Keratinocyte (primary cell): ENCODE measurements around the gene STAG3. TPM values are rescaled to one million over a fixed set of nuclear protein-coding genes. Genes with fewer than 3 reads are reported as not detected.
"Not testable (repeated sequence)": the region's sequence is repeated elsewhere in the genome, so short reads cannot be mapped to it uniquely, and the experiment has no call there.

ENCODE experiments used
- DNase-seq: peaks from one replicate; pipeline ENCODE4 v3.0.0-alpha.2; 2011; ENCODE audit warnings: low read depth, missing footprints, low spot score
- FAIRE-seq: peaks from 2 replicates; lab custom pipeline; 2011; peaks lifted over from hg19 to GRCh38; lab: Jason Lieb, UNC
- H2AFZ ChIP-seq: 2 replicates; pipeline ENCODE4 v1.6.0; 2012; ENCODE audit warnings: low read length, control low read depth, inconsistent platforms; ENCODE audit not compliant: control insufficient read depth
- H3K27ac ChIP-seq: 2 replicates; pipeline ENCODE4 v1.5.1; 2011; ENCODE audit warnings: low read length; ENCODE audit not compliant: control insufficient read depth, insufficient read depth
- H3K27me3 ChIP-seq: 3 replicates; pipeline ENCODE4 v1.6.0; 2011; ENCODE audit warnings: low read length; ENCODE audit not compliant: control insufficient read depth, insufficient read depth; ENCODE audit errors: extremely low read depth
- H3K36me3 ChIP-seq, 2 experiments: 2 replicates in 1 of 2; 3 replicates in 1 of 2; pipeline ENCODE4 v1.5.1; 2011; ENCODE audit warnings: low read length in 2 of 2, mild to moderate bottlenecking in 1 of 2; ENCODE audit not compliant: control insufficient read depth in 2 of 2, insufficient read depth in 2 of 2; ENCODE audit errors: extremely low read depth in 1 of 2
- H3K4me1 ChIP-seq: 3 replicates; pipeline ENCODE4 v1.5.1; 2011; ENCODE audit warnings: low read length; ENCODE audit not compliant: control insufficient read depth, insufficient read depth; ENCODE audit errors: extremely low read depth
- H3K4me2 ChIP-seq: 3 replicates; pipeline ENCODE4 v1.6.0; 2011; ENCODE audit warnings: low read depth, low read length; ENCODE audit not compliant: control insufficient read depth, insufficient read depth; ENCODE audit errors: extremely low read depth
- H3K4me3 ChIP-seq, 3 experiments: fragments of 200-600 bp in 1 of 3; sonication (generic) in 1 of 3; 2 replicates in 2 of 3; 3 replicates in 1 of 3; pipeline ENCODE4 v1.5.1; 2011 to 2016; ENCODE audit warnings: low read length in 3 of 3, mild to moderate bottlenecking in 3 of 3, control low read depth in 2 of 3, inconsistent platforms in 1 of 3, low read depth in 1 of 3, mixed read lengths in 1 of 3, mixed run types in 1 of 3, moderate library complexity in 1 of 3; ENCODE audit not compliant: control insufficient read depth in 2 of 3, insufficient read depth in 2 of 3; ENCODE audit errors: extremely low read depth in 1 of 3
- H3K79me2 ChIP-seq: 2 replicates; pipeline ENCODE4 v1.6.0; 2012; ENCODE audit warnings: low read length; ENCODE audit not compliant: control insufficient read depth, insufficient read depth
- H3K9ac ChIP-seq: 3 replicates; pipeline ENCODE4 v1.6.0; 2011; ENCODE audit warnings: low read length; ENCODE audit not compliant: control insufficient read depth, insufficient read depth; ENCODE audit errors: extremely low read depth
- H3K9me1 ChIP-seq: 3 replicates; pipeline ENCODE4 v1.6.0; 2011; ENCODE audit warnings: low read length; ENCODE audit not compliant: control insufficient read depth, insufficient read depth; ENCODE audit errors: extremely low read depth
- H3K9me3 ChIP-seq: 2 replicates; pipeline ENCODE4 v1.5.1; 2012; ENCODE audit warnings: low read depth, low read length; ENCODE audit not compliant: control insufficient read depth
- H4K20me1 ChIP-seq: 3 replicates; pipeline ENCODE4 v1.6.0; 2011; ENCODE audit warnings: low read length; ENCODE audit not compliant: control insufficient read depth, insufficient read depth; ENCODE audit errors: extremely low read depth
- EZH2 ChIP-seq: IDR thresholded peaks from one replicate; pipeline ENCODE4 v1.6.1; 2012; ENCODE audit warnings: inconsistent platforms, mild to moderate bottlenecking, low read length, moderate library complexity
- dilution Hi-C: fragments of 300-500 bp; cut with MboI; formaldehyde crosslinking; loops from one replicate; pipeline ENCODE4 v1.7.0; 2020; ENCODE audit warnings: low sequenced_read_pairs; ENCODE audit not compliant: extremely low pct_ligation_motif_present
- polyA plus RNA-seq, 5 experiments: library from polyadenylated mRNA; depleted of rRNA in 3 of 5; stranded (reverse) in 3 of 5; stranded (forward) in 1 of 5; unstranded in 1 of 5; fragments of >200 nt; gene quantifications; 1 replicate in 1 of 5; 2 replicates in 3 of 5; 3 replicates in 1 of 5; pipeline versions ENCODE4 v1.2.1 to v1.2.3, GENCODE V29; 2011 to 2012; ENCODE audit warnings: missing spikeins in 2 of 5, low read depth in 1 of 5, low replicate concordance in 1 of 5
- TF ChIP-seq, protein P1 (sequence below), 3 experiments: IDR thresholded peaks in 1 of 3; conservative IDR thresholded peaks in 1 of 3; optimal IDR thresholded peaks in 1 of 3; 2 replicates in 2 of 3; 3 replicates in 1 of 3; pipeline versions ENCODE3 to v1.5.1; 2011; ENCODE audit warnings: low read length in 3 of 3, mild to moderate bottlenecking in 3 of 3, moderate library complexity in 2 of 3, control low read depth in 1 of 3, inconsistent platforms in 1 of 3; ENCODE audit not compliant: insufficient read depth in 2 of 3; ENCODE audit errors: extremely low read depth in 1 of 3

The STAG3 gene
- polyA plus RNA-seq, 1 donor (not counting 4 experiments of a cell fraction or from before 2014, with no cell fraction given), result 0.28 TPM

DNA sequence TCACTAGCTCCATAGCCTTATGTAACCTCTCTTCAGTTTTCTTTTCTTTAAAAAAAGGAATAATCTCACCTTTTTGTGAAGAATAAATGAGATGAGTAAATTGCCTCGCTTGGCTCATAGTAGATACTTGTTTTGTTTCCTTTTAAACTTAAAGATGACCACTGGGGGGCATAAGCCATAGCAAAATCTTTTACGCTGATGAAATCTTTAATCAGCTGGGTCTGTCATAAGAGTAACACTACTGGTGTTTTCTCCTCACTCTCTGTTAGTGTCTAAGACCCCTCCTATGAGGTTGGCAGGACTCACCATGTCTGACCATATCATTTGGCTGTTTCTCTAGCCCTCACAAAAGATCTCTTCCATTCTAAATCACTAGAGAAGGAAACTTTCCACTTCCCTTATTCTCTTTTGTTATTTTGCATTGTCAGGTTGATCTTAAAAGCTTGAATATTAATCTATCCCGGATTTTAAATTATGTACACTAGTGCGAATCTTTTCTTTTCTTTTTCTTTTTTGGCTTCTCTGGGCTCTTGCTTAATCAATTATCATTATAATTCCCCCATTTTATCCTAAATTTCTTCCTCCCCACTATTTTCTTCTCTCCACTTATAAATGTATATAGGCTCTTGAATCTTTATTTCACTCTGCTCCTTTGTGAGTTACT is 12.5 kb downstream of the STAG3 start:
- no peak for FAIRE-seq
- Histone ChIP-seq H3K9ac (no peak overlapping the region), H3K4me3 (no peak overlapping the region), H3K4me2 (no peak overlapping the region), H3K4me1 (no peaks in the 10 kb centered on the region), H3K79me2 (no peaks in the 10 kb centered on the region), H3K27ac (no peak overlapping the region), H4K20me1 (no peaks in the 10 kb centered on the region), H2AFZ (no peak overlapping the region), H3K9me1 (no peaks in the 10 kb centered on the region), H3K9me3 (no peaks in the 10 kb centered on the region), H3K27me3 (no peaks in the 10 kb centered on the region), H3K36me3 (no peaks in the 10 kb centered on the region)
- no peak for TF ChIP-seq EZH2
- TF ChIP-seq, protein P1, sequence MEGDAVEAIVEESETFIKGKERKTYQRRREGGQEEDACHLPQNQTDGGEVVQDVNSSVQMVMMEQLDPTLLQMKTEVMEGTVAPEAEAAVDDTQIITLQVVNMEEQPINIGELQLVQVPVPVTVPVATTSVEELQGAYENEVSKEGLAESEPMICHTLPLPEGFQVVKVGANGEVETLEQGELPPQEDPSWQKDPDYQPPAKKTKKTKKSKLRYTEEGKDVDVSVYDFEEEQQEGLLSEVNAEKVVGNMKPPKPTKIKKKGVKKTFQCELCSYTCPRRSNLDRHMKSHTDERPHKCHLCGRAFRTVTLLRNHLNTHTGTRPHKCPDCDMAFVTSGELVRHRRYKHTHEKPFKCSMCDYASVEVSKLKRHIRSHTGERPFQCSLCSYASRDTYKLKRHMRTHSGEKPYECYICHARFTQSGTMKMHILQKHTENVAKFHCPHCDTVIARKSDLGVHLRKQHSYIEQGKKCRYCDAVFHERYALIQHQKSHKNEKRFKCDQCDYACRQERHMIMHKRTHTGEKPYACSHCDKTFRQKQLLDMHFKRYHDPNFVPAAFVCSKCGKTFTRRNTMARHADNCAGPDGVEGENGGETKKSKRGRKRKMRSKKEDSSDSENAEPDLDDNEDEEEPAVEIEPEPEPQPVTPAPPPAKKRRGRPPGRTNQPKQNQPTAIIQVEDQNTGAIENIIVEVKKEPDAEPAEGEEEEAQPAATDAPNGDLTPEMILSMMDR (optimal IDR thresholded peaks at IDR 0.05 in 1 of 3, IDR thresholded peaks at IDR 0.05 in 1 of 3, conservative IDR thresholded peaks at IDR 0.05 in 1 of 3; ENCODE audit: extremely low read depth in 1 of 3, insufficient read depth in 2 of 3, low read length in 3 of 3), result peak in 1 of 3 experiments; percentile 15
- no peak for DNase-seq
- dilution Hi-C loops, result no loop called here

DNA sequence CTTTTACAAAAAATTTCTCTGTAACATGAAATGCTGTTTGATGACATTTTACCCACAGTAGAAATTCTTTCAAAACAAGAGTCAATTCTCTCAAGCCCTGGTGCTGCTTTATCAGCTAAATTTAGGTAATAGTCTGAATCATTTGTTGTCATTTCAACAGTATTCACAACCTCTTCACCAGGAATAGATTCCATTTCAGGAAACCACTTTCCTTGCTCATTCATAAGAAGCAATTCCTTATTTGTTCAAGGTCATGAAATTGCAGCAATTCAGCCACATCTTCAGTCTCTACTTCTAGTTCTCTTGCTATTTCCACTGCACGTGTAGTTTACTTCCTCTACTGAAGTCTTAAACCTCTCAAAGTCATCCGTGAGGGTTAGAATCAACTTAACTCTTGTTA is 14.1 kb downstream of the STAG3 start:
- H3K9me3 ChIP-seq, result no peaks in the 10 kb centered on the region
- no peak overlapping the region for H3K9ac ChIP-seq
- H4K20me1 ChIP-seq, result no peaks in the 10 kb centered on the region
- FAIRE-seq (no peak), DNase-seq (no peak)
- TF ChIP-seq EZH2, result no peak
- no peak overlapping the region for H3K4me2 ChIP-seq
- H2AFZ ChIP-seq, result no peak overlapping the region
- H3K79me2 ChIP-seq, result no peaks in the 10 kb centered on the region
- no peak overlapping the region for H3K27ac ChIP-seq
- no peaks in the 10 kb centered on the region for H3K9me1 ChIP-seq
- no peaks in the 10 kb centered on the region for H3K4me1 ChIP-seq
- H3K27me3 ChIP-seq, result no peaks in the 10 kb centered on the region
- H3K36me3 ChIP-seq, result no peaks in the 10 kb centered on the region
- H3K4me3 ChIP-seq, result no peak overlapping the region
- dilution Hi-C loops, result no loop called here

DNA sequence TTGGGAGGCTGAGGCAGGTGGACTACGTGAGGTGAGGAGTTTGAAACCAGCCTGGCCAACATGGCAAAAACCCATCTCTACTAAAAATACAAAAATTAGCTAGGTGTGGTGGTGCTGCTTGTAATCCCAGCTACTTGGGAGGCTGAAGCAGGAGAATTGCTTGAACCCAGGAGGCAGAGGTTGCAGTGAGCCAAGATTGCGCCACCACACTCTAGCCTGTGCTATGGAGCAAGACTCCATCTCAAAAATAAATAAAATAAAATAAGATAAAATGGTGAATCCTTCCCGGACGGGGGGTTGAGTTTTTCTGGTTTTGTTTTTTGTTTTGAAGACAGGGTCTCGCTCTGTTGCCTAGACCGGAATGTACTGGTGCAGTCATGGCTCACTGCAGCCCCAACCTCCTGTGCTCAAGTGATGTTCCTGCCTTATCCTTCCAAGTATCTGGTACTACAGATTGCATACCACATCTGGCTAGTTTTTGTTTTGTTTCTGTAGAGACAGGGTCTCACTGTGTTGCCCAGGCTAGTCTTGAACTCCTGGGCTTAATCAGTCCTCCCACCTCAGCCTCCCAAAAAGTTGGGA is 14.7 kb downstream of the STAG3 start:
- FAIRE-seq, H3K27me3 ChIP-seq, dilution Hi-C loops: not testable (repeated sequence)

More for the DNA sequence above, 14.7 kb downstream of the STAG3 start:
- H4K20me1 ChIP-seq, H3K27ac ChIP-seq, H3K36me3 ChIP-seq, H3K9ac ChIP-seq, H3K79me2 ChIP-seq, H3K4me1 ChIP-seq, H2AFZ ChIP-seq, DNase-seq, H3K4me3 ChIP-seq, H3K9me3 ChIP-seq, H3K9me1 ChIP-seq, H3K4me2 ChIP-seq: not testable (repeated sequence)
